ENCODE measurements around the gene EMP1.

EMP1 gene

GRCh38 chr12:13175499-13175898 lies 21.0 kb upstream of the EMP1 start:
- Mint-ChIP-seq H3K9me3 (no peaks in the 10 kb centered on the region), H3K27ac (no peak overlapping the region)

DNA sequence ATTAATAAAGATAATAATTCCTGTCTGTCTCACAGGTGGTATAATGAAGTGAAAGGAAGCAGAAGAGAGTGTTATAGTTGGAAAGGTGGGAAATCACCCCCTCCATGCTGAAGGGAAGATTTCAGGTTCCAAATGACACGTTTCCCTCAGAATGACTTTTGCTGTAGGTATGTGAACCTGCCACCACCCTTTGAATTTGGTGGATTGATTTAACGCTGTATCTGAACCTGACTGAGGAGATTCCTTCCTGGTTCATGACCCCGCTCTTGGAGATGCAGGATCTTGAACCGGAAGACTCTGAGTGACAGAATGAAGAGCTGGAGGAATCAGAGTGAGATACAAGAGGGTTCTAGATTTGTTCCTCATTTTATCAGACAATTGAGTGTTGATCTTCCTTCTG lies 20.3 kb upstream of the EMP1 start:
- H3K27ac Mint-ChIP-seq = no peak overlapping the region
- DNase-seq = no peak
- H3K4me3 Mint-ChIP-seq = no peak overlapping the region
- H3K36me3 Mint-ChIP-seq (ENCODE audit: low read depth) = no peaks in the 10 kb centered on the region
- H3K9me3 Mint-ChIP-seq = no peaks in the 10 kb centered on the region
- H3K4me1 Mint-ChIP-seq = peaks cover 81% of the 10 kb centered on the region
- TF ChIP-seq, protein P1, sequence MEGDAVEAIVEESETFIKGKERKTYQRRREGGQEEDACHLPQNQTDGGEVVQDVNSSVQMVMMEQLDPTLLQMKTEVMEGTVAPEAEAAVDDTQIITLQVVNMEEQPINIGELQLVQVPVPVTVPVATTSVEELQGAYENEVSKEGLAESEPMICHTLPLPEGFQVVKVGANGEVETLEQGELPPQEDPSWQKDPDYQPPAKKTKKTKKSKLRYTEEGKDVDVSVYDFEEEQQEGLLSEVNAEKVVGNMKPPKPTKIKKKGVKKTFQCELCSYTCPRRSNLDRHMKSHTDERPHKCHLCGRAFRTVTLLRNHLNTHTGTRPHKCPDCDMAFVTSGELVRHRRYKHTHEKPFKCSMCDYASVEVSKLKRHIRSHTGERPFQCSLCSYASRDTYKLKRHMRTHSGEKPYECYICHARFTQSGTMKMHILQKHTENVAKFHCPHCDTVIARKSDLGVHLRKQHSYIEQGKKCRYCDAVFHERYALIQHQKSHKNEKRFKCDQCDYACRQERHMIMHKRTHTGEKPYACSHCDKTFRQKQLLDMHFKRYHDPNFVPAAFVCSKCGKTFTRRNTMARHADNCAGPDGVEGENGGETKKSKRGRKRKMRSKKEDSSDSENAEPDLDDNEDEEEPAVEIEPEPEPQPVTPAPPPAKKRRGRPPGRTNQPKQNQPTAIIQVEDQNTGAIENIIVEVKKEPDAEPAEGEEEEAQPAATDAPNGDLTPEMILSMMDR (IDR thresholded peaks at IDR 0.05) = no peak
- peaks cover 9% of the 10 kb centered on the region for H3K27me3 Mint-ChIP-seq (ENCODE audit: low read depth, poor library complexity)

More at GRCh38 chr12:13175499-13175898, 21.0 kb upstream of the EMP1 start:
- Mint-ChIP-seq H3K36me3 (ENCODE audit: low read depth) (no peaks in the 10 kb centered on the region), H3K4me3 (no peak overlapping the region), H3K4me1 (peaks cover 83% of the 10 kb centered on the region), H3K27me3 (ENCODE audit: low read depth, poor library complexity) (peaks cover 9% of the 10 kb centered on the region)
- TF ChIP-seq, protein P1 (IDR thresholded peaks at IDR 0.05) = no peak
- DNase-seq = no peak

DNA sequence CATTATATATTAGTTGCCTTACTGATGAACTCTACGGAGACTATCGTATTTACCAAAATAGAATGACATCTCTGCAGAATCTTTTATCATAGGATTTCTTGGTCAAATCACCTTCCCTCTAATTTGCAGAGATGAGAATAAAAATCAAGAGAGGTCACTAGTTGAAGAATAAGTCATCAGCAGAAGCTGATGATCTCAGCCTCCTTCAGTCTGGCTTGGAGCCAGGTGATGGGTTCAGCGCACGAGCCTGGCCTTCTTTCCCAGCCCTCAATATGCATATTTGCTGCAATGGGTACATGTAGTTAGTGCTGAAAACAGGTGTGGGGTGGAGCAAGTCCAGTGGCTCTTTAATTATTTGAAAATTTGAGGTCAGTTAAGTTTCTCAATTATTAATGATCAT lies 19.2 kb upstream of the EMP1 start:
- TF ChIP-seq, protein P1 (IDR thresholded peaks at IDR 0.05) = no peak
- H3K27ac Mint-ChIP-seq = no peak overlapping the region
- DNase-seq = no peak
- no peaks in the 10 kb centered on the region for H3K36me3 Mint-ChIP-seq (ENCODE audit: low read depth)
- no peaks in the 10 kb centered on the region for H3K9me3 Mint-ChIP-seq
- H3K4me3 Mint-ChIP-seq = no peak overlapping the region
- peaks cover 73% of the 10 kb centered on the region for H3K4me1 Mint-ChIP-seq
- peaks cover 9% of the 10 kb centered on the region for H3K27me3 Mint-ChIP-seq (ENCODE audit: low read depth, poor library complexity)

DNA sequence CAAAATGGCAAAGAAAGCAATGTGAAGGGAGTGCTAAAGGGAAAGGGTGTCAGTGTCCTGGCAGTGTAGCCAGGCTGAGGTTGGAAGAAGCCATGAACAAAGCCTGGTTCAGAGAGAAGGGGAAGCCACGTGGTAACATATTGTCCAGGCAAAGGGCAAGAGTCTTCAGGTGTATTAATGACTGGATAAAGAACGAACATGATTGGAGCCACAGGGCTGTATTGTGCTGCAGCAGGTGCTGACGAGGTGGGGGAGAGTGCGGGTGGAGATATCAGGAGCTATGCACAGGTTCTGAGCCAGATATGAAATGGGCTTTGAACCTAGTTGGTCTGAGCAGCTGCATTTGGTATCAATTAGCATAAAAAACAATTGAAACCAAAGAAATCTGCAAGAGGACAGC lies 18.6 kb upstream of the EMP1 start:
- DNase-seq = no peak
- H3K27ac Mint-ChIP-seq = no peak overlapping the region
- TF ChIP-seq, protein P1 (IDR thresholded peaks at IDR 0.05) = no peak
- H3K27me3 Mint-ChIP-seq (ENCODE audit: low read depth, poor library complexity) = peaks cover 12% of the 10 kb centered on the region
- H3K9me3 Mint-ChIP-seq = no peaks in the 10 kb centered on the region
- peaks cover 67% of the 10 kb centered on the region for H3K4me1 Mint-ChIP-seq
- no peak overlapping the region for H3K4me3 Mint-ChIP-seq
- no peaks in the 10 kb centered on the region for H3K36me3 Mint-ChIP-seq (ENCODE audit: low read depth)

DNA sequence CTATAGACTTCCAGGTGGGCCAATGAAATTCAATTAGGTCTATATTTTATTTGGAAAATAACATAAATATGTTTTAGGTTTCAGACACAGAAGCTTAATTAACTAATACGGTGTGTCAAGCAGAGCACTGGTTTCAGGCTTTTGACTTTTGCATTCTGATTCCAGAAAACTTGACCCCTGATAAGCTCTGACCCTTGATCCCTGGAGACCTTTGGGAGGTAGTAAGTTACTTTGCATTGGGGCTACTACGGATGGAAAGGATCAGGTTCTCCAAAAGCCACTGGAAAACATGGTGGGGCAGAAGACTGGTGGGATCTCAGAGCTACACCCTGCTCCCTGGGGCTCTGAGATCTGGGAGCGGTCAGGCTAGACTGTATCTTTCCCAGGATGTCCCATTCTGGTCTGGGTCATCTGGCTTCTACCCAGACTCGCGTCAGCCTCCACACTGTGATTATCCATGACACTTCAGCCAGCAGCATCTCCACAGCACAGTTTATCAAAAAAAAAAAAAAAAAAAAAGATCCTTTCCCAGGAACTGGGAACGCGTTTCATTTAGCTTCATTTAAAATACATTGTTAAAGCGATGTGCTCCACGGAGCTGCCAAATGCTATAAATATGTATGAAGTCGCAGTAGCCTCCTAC lies 17.8 kb upstream of the EMP1 start:
- Mint-ChIP-seq H3K36me3 (ENCODE audit: low read depth) (no peaks in the 10 kb centered on the region), H3K4me1 (peaks cover 60% of the 10 kb centered on the region), H3K27ac (no peak overlapping the region), H3K9me3 (no peaks in the 10 kb centered on the region), H3K4me3 (no peak overlapping the region), H3K27me3 (ENCODE audit: low read depth, poor library complexity) (peaks cover 12% of the 10 kb centered on the region)
- DNase-seq = no peak
- TF ChIP-seq, protein P1 (IDR thresholded peaks at IDR 0.05) = no peak
